ENCODE results near the gene RAP2C.
"Not testable (repeated sequence)": the region's sequence is repeated elsewhere in the genome, so short reads cannot be mapped to it uniquely, and the experiment has no call there.

The RAP2C gene

GRCh38 chrX:132200976-132201375, 18.3 kb downstream of the RAP2C start:
- no peak for DNase-seq (ENCODE audit: low spot score)
- no peak for FAIRE-seq

GRCh38 chrX:132199941-132200340, 19.3 kb downstream of the RAP2C start:
- FAIRE-seq: no peak
- no peak for DNase-seq (ENCODE audit: low spot score)

- FAIRE-seq: no peak
- DNase-seq (ENCODE audit: low spot score): no peak
Observed at GRCh38 chrX:132193872-132194574, 25.2 kb downstream of the RAP2C start.

GRCh38 chrX:132191938-132192337, 27.3 kb downstream of the RAP2C start:
- FAIRE-seq (no peak), DNase-seq (ENCODE audit: low spot score) (no peak)

GRCh38 chrX:132188175-132188574, 31.1 kb downstream of the RAP2C start:
- FAIRE-seq (no peak), DNase-seq (ENCODE audit: low spot score) (no peak)

- FAIRE-seq (no peak), DNase-seq (ENCODE audit: low spot score) (no peak)
Observed at GRCh38 chrX:132187451-132187850, 31.8 kb downstream of the RAP2C start.

GRCh38 chrX:132184871-132185270, 34.4 kb downstream of the RAP2C start:
- DNase-seq (ENCODE audit: low spot score) (no peak), FAIRE-seq (no peak)

GRCh38 chrX:132181364-132181763, 37.9 kb downstream of the RAP2C start:
- FAIRE-seq (no peak), DNase-seq (ENCODE audit: low spot score) (no peak)

GRCh38 chrX:132180929-132181328, 38.3 kb downstream of the RAP2C start:
- FAIRE-seq (no peak), DNase-seq (ENCODE audit: low spot score) (no peak)

- FAIRE-seq (no peak), DNase-seq (ENCODE audit: low spot score) (no peak)
Observed at GRCh38 chrX:132173647-132174046, 45.6 kb downstream of the RAP2C start.

GRCh38 chrX:132171881-132172280, 47.4 kb downstream of the RAP2C start:
- FAIRE-seq (no peak), DNase-seq (ENCODE audit: low spot score) (no peak)

- FAIRE-seq (no peak), DNase-seq (ENCODE audit: low spot score) (no peak)
Observed at GRCh38 chrX:132171478-132171877, 47.8 kb downstream of the RAP2C start.

GRCh38 chrX:132169554-132169953, 49.7 kb downstream of the RAP2C start:
- DNase-seq (ENCODE audit: low spot score) (no peak), FAIRE-seq (no peak)

- no peak for FAIRE-seq
- DNase-seq (ENCODE audit: low spot score): no peak
Observed at GRCh38 chrX:132165651-132166050, 53.6 kb downstream of the RAP2C start.

- DNase-seq (ENCODE audit: low spot score) (no peak), FAIRE-seq (no peak)
Observed at GRCh38 chrX:132165005-132165404, 54.2 kb downstream of the RAP2C start.

GRCh38 chrX:132163094-132163493, 56.2 kb downstream of the RAP2C start:
- FAIRE-seq; DNase-seq (ENCODE audit: low spot score): not testable (repeated sequence)

GRCh38 chrX:132153166-132153565, 66.1 kb downstream of the RAP2C start:
- FAIRE-seq (no peak), DNase-seq (ENCODE audit: low spot score) (no peak)
